T-helper 2 cell treated with Interferon-gamma antibody and Interleukin-4, amounts not matched to agents 100 ng/mL and 5 ng/mL, for 36 hours (primary cell): Measurements from ENCODE around the gene HSD17B14. TPM values are rescaled to one million over a fixed set of nuclear protein-coding genes. Genes with fewer than 3 reads are reported as not detected.
"Not testable (repeated sequence)": the region's sequence is repeated elsewhere in the genome, so short reads cannot be mapped to it uniquely, and the experiment has no call there.

Source experiments
- intact Hi-C: fragments of 100-400 bp; cut with micrococcal nuclease; formaldehyde crosslinking; loops from one replicate; pipeline ENCODE4 v1.15.1; 2023
- total RNA-seq: library from RNA; stranded (reverse); gene quantifications from 2 replicates; pipeline ENCODE4 v1.2.3, GENCODE V29; 2022

HSD17B14 gene
- total RNA-seq, 1 donor from 2014 or later: 0.36 TPM

- intact Hi-C loops: not testable (repeated sequence)
Observed at GRCh38 chr19:48768171-48768753, 68.0 kb downstream of the HSD17B14 start.

GRCh38 chr19:48765816-48766215 is 70.5 kb downstream of the HSD17B14 start:
- intact Hi-C loops: not testable (repeated sequence)

Other genes with a start within 250 kb of the HSD17B14 start
- not detected in 2 replicates for gene SPACA4, start 229.7 kb downstream of the HSD17B14 start, total RNA-seq
- 3.4 and 3.8 TPM in 2 replicates for gene FAM83E, start 221.4 kb downstream of the HSD17B14 start, total RNA-seq
- 1,606 and 1,641 TPM in 2 replicates for gene RPL18, start 217.3 kb downstream of the HSD17B14 start, total RNA-seq
- 30.9 and 35.3 TPM in 2 replicates for gene SPHK2, start 217.0 kb downstream of the HSD17B14 start, total RNA-seq
- gene DBP, start 199.1 kb downstream of the HSD17B14 start, total RNA-seq: 9.6 and 11.8 TPM in 2 replicates
- 4.2 and 4.4 TPM in 2 replicates for gene CA11, start 190.3 kb downstream of the HSD17B14 start, total RNA-seq
- 0.23 and 0.50 TPM in 2 replicates for gene NTN5, start 163.5 kb downstream of the HSD17B14 start, total RNA-seq
- not detected in 2 replicates for gene FUT2, start 140.5 kb downstream of the HSD17B14 start, total RNA-seq
- 1.00 and 1.1 TPM in 2 replicates for gene MAMSTR, start 116.8 kb downstream of the HSD17B14 start, total RNA-seq
- gene RASIP1, start 95.9 kb downstream of the HSD17B14 start, total RNA-seq: 0.27 and 0.30 TPM in 2 replicates
- gene IZUMO1, start 89.6 kb downstream of the HSD17B14 start, total RNA-seq: not detected in 2 replicates
- gene FUT1, start 83.8 kb downstream of the HSD17B14 start, total RNA-seq: 0.25 and 0.36 TPM in 2 replicates
- gene FGF21, start 81.0 kb downstream of the HSD17B14 start, total RNA-seq: not detected in 2 replicates
- gene BCAT2, start 25.5 kb downstream of the HSD17B14 start, total RNA-seq: 56.3 and 60.1 TPM in 2 replicates
- gene PLEKHA4, start 32.1 kb upstream of the HSD17B14 start, total RNA-seq: 1.4 and 1.8 TPM in 2 replicates
- 24.5 and 26.8 TPM in 2 replicates for gene PPP1R15A, start 35.9 kb upstream of the HSD17B14 start, total RNA-seq
- gene TULP2, start 62.3 kb upstream of the HSD17B14 start, total RNA-seq: not detected in 2 replicates
- 225 and 234 TPM in 2 replicates for gene NUCB1, start 63.8 kb upstream of the HSD17B14 start, total RNA-seq
- gene DHDH, start 97.2 kb upstream of the HSD17B14 start, total RNA-seq: 0.52 and 0.75 TPM in 2 replicates
- 326 and 330 TPM in 2 replicates for gene BAX, start 118.4 kb upstream of the HSD17B14 start, total RNA-seq
- gene FTL, start 128.8 kb upstream of the HSD17B14 start, total RNA-seq: 704 and 728 TPM in 2 replicates
- 54.0 and 55.8 TPM in 2 replicates for gene GYS1, start 156.8 kb upstream of the HSD17B14 start, total RNA-seq
- 105 and 108 TPM in 2 replicates for gene RUVBL2, start 157.4 kb upstream of the HSD17B14 start, total RNA-seq
- not detected in 2 replicates for gene LHB, start 180.6 kb upstream of the HSD17B14 start, total RNA-seq
- not detected in 2 replicates for gene CGB3, start 187.8 kb upstream of the HSD17B14 start, total RNA-seq
- not detected in 2 replicates for gene CGB2, start 195.4 kb upstream of the HSD17B14 start, total RNA-seq
- not detected in 2 replicates for gene CGB1, start 200.4 kb upstream of the HSD17B14 start, total RNA-seq
- not detected in 2 replicates for gene CGB5, start 207.4 kb upstream of the HSD17B14 start, total RNA-seq
- gene CGB8, start 212.6 kb upstream of the HSD17B14 start, total RNA-seq: not detected in 2 replicates
- gene CGB7, start 221.3 kb upstream of the HSD17B14 start, total RNA-seq: not detected in 2 replicates
- gene NTF4, start 228.3 kb upstream of the HSD17B14 start, total RNA-seq: not detected in 2 replicates
- gene KCNA7, start 236.2 kb upstream of the HSD17B14 start, total RNA-seq: not detected in 2 replicates
- 228 and 238 TPM in 2 replicates for gene SNRNP70, start 249.0 kb upstream of the HSD17B14 start, total RNA-seq